Panc1 (cell line): ENCODE results near the gene MST1.

Source experiments
- POLR2AphosphoS5 ChIP-seq: IDR thresholded peaks from 2 replicates; pipeline ENCODE4 v1.6.1; 2012; ENCODE audit warnings: mild to moderate bottlenecking, low read depth, low read length, moderate library complexity
- TF ChIP-seq, protein P1 (sequence below): fragments of 450-650 bp; IDR thresholded peaks from 2 replicates; pipeline ENCODE4 v1.5.1; 2017; ENCODE audit warnings: mild to moderate bottlenecking
- TF ChIP-seq, protein P2 (sequence below), 2 experiments: IDR thresholded peaks; 2 replicates each; pipeline ENCODE4 v1.6.1; 2011 to 2012; ENCODE audit warnings: low read depth in 2 of 2, control low read depth in 1 of 2, low read length in 1 of 2, mild to moderate bottlenecking in 1 of 2, moderate library complexity in 1 of 2; ENCODE audit not compliant: insufficient read depth in 1 of 2

DNA sequence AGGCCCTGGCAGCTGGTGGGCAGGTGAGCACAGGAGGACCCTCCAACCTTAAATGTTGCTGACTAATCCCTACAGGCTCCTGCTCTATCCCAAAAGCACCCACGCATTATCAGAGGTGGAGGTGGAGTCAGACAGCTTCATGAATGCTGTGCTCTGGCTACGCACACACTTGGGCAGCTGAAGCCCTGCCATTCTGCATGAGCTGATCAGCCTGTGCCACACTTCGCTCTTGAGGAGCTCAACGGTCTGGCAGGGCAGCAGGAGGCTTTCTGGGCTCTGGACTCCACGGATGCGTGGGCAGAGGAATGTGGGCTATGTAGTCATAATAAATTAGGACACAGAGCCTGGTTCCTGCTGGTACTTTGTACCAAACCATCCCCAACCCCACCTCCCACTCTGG lies 6.1 kb downstream of the MST1 start:
- TF ChIP-seq, protein P1, sequence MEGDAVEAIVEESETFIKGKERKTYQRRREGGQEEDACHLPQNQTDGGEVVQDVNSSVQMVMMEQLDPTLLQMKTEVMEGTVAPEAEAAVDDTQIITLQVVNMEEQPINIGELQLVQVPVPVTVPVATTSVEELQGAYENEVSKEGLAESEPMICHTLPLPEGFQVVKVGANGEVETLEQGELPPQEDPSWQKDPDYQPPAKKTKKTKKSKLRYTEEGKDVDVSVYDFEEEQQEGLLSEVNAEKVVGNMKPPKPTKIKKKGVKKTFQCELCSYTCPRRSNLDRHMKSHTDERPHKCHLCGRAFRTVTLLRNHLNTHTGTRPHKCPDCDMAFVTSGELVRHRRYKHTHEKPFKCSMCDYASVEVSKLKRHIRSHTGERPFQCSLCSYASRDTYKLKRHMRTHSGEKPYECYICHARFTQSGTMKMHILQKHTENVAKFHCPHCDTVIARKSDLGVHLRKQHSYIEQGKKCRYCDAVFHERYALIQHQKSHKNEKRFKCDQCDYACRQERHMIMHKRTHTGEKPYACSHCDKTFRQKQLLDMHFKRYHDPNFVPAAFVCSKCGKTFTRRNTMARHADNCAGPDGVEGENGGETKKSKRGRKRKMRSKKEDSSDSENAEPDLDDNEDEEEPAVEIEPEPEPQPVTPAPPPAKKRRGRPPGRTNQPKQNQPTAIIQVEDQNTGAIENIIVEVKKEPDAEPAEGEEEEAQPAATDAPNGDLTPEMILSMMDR: no peak
- TF ChIP-seq POLR2AphosphoS5: no peak
- TF ChIP-seq, protein P2, sequence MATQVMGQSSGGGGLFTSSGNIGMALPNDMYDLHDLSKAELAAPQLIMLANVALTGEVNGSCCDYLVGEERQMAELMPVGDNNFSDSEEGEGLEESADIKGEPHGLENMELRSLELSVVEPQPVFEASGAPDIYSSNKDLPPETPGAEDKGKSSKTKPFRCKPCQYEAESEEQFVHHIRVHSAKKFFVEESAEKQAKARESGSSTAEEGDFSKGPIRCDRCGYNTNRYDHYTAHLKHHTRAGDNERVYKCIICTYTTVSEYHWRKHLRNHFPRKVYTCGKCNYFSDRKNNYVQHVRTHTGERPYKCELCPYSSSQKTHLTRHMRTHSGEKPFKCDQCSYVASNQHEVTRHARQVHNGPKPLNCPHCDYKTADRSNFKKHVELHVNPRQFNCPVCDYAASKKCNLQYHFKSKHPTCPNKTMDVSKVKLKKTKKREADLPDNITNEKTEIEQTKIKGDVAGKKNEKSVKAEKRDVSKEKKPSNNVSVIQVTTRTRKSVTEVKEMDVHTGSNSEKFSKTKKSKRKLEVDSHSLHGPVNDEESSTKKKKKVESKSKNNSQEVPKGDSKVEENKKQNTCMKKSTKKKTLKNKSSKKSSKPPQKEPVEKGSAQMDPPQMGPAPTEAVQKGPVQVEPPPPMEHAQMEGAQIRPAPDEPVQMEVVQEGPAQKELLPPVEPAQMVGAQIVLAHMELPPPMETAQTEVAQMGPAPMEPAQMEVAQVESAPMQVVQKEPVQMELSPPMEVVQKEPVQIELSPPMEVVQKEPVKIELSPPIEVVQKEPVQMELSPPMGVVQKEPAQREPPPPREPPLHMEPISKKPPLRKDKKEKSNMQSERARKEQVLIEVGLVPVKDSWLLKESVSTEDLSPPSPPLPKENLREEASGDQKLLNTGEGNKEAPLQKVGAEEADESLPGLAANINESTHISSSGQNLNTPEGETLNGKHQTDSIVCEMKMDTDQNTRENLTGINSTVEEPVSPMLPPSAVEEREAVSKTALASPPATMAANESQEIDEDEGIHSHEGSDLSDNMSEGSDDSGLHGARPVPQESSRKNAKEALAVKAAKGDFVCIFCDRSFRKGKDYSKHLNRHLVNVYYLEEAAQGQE (IDR thresholded peaks at IDR 0.05; ENCODE audit: insufficient read depth in 1 of 2, low read depth in 2 of 2, low read length in 1 of 2): no peak
